GM21515 (cell line): ENCODE data around the gene NOC2L.
"Not testable (repeated sequence)": the region's sequence is repeated elsewhere in the genome, so short reads cannot be mapped to it uniquely, and the experiment has no call there.

Experiments
- ATAC-seq: cut with Tn5 transposase; IDR thresholded peaks from one replicate; pipeline ENCODE4 v1.9.1; 2021; ENCODE audit not compliant: unreplicated experiment

NOC2L gene

GRCh38 chr1:994546-994945 lies 35.5 kb upstream of the NOC2L start:
- ATAC-seq, result not testable (repeated sequence)

- ATAC-seq, result no peak
These were observed 34.4 kb upstream of the NOC2L start for GRCh38 chr1:993379-993995.

GRCh38 chr1:992362-992761 lies 33.3 kb upstream of the NOC2L start:
- no peak for ATAC-seq

- ATAC-seq, result no peak
These were observed 32.8 kb upstream of the NOC2L start for GRCh38 chr1:991895-992294.

- ATAC-seq, result not testable (repeated sequence)
These were observed 32.2 kb upstream of the NOC2L start for GRCh38 chr1:991275-991674.

DNA sequence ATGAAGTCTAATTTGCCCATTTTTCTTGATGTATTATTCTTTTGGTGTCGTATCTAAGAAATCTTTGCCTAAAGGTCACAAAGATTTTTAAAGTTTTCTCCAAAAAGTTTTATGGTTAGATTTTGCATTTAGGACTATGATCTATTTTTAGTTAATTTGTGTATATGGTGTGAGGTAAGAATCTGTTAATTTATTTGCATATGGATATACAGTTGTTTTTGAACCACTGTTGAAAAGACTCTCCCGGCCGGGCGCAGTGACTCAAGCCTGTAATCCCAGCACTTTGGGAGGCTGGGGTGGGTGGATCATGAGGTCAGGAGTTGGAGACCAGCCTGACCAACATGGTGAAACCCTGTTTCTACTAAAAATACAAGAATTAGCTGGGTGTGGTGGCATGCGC lies 29.0 kb upstream of the NOC2L start:
- ATAC-seq, result not testable (repeated sequence)

GRCh38 chr1:985126-985525 lies 26.1 kb upstream of the NOC2L start:
- no peak for ATAC-seq

DNA sequence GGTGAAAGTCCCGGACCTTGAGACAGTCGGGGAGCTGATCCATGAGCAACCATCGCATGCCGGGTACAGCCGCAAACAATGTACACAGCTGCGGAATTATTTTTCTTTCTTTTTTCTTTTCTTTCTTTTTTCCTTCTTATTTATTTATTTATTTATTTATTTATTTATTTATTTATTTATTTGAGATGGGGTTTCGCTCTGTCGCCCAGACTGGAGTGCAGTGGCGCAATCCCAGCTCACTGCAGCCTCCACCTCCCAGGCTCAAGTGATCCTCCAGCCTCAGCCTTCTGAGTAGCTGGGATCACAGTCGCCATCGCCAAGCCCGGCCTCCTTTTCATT lies 25.4 kb upstream of the NOC2L start:
- no peak for ATAC-seq

DNA sequence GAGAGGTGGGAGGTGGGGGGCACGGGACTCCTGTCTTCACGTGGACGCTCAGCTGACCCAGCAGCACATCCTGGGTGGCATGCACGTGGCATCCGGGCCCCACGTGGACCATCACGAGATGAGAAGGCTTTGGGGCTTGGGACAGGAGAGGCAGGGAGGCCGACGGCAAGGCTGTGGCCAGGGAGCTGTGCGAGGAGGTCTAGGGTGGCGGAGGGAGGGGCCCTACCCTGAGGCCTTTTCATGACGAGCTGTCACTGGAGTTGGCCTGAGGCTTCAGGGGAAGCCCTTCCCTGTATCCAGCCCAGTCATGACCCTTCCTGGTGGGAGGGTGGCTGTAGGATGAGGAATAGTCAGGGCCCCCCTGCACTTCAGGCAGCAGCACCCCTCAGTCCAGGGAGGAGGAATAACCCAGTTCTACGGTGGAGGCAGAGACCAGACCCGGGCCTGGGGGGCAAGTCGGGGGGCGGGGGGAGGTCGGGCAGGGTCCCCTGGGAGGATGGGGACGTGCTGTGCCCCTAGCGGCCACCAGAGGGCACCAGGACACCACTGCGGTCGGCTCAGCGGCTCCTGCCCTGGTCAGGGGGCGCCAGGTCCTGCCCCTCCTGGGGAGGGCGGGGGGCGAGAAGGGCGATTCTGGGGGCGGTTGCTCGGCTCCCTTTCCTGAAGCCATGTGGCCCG lies 24.9 kb upstream of the NOC2L start:
- no peak for ATAC-seq

DNA sequence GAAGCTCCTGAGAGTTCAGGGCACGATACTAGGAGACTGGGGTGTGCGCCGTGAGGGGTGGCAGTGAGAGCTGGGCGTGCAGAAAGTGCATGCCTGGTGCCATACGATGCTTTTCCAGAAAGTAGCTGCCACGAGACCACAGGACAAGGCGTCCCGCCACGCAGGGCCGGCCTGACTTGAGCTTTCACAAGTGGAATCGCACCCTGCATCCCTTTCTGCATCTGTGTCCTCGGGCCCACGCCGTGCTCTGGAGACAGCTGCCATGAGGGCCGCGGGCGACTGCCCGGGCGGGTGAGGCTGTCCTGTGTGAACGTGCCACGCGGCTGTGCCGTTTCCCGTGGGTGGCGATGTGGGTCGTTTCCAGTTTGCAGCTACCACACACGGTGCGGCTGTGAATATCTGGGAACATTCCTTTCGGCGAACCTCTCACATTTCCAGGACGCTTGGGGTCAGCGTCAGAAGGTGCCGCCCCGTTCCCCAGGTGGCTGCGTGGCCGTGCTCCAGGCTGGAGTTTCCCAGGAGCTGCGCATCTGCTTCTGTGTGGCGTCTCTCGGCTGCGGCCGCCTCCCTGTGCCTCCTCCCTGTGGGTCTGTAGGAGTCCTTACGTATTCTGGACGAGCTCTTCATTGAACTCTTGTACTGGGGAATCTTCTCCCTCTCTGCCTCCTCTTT lies 23.8 kb upstream of the NOC2L start:
- ATAC-seq, result no peak

GRCh38 chr1:981955-982558 lies 23.0 kb upstream of the NOC2L start, which contains the start of gene PERM1:
Gene PERM1 (minus strand): TSS chr1:982093. CDS start chr1:981029, 1,064 bp downstream.
- ATAC-seq, result no peak

DNA sequence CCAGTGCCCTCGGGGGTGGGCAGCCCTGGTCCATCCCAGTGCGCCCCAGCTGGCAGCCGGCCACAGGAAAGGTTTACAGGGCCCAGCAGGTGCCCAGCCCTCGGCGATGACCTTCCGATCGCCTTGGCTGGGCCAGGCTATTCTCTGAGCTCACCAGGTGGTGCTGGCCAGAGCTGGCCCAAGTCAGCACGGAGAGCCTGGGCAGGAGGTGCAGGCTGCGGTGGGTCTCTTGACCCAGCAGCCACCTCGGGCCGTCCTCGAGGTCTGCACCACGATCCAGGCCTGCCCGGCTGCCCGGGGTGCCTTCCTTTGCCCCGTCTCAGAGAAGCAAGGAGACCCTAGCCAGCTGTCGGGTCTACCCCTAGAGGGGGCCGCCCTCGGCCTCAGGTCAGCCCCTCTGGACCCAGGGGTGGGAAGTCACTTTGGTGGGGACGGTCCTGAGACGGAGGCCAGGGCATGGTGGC lies 22.5 kb upstream of the NOC2L start:
- ATAC-seq, result no peak

DNA sequence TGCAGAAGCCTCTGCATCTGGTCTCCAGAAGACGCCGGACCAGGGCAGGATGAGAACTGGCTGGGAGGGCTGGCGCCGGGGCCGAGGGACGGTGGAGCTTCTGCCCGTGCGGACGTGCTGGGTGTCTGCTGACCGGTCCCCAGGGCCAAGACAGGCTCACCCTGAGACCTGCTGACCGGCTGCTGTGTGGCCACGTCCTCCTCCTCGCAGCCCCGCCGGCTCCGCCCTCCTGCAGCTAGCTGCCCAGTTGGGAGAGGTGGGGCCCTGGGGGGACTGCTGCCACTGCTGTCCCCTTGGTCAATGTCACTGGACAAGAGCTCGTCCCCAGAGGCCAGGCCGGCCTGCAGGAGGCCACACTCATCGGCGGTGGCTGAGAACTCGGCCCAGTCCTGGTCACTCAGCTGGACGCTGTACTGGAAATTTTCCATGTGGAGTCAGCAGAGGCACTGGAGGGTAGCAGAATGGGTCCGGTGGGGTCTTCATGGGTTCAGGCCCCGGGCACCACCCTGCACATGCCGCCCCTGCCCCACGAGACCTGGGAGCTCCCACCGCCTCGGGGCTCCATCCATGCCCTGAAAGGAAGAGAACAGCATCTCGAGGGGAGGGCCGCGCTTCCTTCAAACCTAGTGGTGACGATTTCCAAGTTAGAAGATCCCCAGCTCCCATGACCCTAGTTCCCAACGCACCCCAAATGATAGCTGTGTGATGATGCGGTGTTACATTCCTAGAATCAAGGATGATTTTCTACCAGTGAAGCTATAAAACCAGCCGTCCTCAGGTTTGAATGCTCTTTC lies 21.7 kb upstream of the NOC2L start:
- ATAC-seq, result no peak

DNA sequence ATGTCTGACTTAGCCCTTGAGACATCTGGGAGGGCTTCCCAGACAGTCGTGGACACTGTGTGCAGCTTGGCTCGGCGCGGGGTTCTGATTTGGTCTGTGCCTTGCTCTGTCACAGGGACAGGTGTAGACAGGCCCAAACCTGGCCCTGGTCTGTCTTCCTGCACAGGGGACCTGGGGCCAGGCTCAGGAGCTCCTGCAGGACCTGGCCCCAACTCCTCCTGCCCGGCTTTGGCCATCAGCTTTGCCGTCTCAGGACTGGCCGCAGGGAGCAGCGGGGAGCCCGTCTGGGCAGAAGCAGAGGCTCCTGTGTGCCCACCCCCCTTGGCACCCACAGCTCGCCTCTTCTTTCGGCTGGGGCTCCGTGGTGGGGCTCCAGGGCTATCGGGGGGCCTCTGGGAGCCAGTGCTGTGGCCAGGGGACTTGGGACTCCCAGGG lies 21.1 kb upstream of the NOC2L start:
- no peak for ATAC-seq

- ATAC-seq, result no peak
These were observed 20.7 kb upstream of the NOC2L start for GRCh38 chr1:979744-980072.

- ATAC-seq, result no peak
These were observed 20.0 kb upstream of the NOC2L start for GRCh38 chr1:978835-979743.

DNA sequence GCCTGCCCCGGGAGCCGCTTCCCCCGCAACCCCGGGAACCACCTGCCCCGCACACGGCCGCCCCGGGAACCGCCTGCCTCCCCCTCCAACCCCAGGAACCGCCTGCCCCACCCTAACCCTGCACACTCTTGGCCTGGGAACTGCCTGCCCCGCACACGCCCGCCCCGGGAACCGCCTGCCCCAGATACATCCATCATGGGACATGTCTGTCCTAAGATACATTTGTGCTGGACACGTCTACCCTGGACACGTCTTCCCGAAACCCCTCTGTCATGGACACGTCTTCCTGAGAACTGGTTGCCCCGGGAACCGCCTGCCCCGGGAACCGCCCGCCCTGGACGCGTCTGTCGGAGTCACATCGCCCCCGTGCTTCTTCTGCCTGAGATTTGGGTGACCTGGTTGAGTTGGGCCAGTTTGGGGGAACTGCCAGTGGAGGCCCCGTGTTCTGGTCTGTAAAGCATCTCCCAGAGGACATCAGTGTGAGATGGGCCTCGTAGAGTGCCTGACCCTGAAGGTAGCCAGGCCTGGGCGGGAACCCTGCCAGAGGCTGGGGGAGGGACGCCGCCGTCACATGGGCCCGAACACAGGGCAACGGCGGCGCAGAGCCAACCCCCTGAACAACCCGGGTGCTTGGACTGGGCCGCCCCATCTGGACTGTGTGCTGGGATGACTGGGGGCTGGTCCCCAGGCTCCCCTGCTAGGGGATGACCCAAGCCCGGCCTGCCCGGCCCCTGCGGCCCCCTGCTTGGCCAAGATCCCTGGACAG lies 19.2 kb upstream of the NOC2L start:
- no peak for ATAC-seq

DNA sequence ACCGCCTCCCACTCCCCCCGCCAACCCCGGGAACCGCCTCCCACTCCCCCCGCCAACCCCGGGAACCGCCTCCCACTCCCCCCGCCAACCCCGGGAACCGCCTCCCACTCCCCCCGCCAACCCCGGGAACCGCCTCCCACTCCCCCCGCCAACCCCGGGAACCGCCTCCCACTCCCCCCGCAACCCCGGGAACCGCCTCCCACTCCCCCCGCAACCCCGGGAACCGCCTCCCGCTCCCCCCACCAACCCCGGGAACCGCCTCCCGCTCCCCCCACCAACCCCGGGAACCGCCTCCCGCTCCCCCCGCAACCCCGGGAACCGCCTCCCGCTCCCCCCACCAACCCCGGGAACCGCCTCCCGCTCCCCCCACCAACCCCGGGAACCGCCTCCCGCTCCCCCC lies 17.7 kb upstream of the NOC2L start:
- ATAC-seq, result not testable (repeated sequence)

GRCh38 chr1:975896-976683 lies 17.0 kb upstream of the NOC2L start:
- ATAC-seq, result no peak
